ENCODE results near the gene CLCN5.

CLCN5 gene

GRCh38 chrX:50081282-50081889 lies 159.0 kb downstream of the CLCN5 start:
- DNase-seq (ENCODE audit: low read depth in 2 of 2) = no peak

DNA sequence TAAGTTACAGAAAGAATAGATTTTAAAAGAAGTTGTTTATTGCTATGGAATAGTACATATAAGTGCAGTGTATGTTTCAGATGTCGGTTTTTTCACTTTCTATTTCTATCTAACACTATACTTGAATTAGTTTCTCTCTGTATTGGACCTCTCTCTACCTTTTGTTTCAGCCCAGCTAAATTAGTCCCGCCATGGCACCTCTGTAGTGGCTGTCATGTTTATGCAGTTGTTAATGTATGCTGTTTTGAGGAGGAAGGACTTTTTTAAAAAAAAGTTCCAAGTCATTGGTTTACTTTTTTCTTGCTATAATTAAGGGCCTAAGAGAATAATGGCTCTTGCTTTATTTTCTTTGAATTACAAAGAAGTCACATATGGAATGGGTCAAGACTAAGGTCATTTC lies 160.3 kb downstream of the CLCN5 start:
- no peak for DNase-seq (ENCODE audit: low read depth in 2 of 2)

- DNase-seq (ENCODE audit: low read depth in 2 of 2) = no peak
These were observed 166.2 kb downstream of the CLCN5 start for GRCh38 chrX:50088645-50089044.

DNA sequence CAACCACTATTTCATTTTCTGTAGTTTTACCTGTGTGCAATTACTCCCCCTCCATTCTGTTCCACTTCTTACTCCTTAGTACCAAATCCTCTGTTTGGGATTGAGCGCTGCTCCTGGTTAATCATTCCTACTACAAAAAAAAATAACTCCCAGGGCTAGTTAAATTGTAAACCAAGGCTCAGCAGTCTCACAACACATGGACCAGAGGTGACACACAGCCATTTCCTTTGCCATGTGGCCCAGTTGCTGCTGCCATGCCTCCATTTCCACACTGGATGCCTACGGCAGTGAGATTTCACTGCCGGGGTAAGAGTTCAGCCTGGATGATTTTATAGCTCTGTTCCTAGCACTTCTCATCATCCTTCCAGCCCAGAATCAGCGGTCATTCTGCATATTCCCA lies 171.2 kb downstream of the CLCN5 start:
- no peak for DNase-seq (ENCODE audit: low read depth in 2 of 2)

GRCh38 chrX:50097071-50097470 lies 174.7 kb downstream of the CLCN5 start:
- DNase-seq (ENCODE audit: low read depth in 2 of 2) = no peak

DNA sequence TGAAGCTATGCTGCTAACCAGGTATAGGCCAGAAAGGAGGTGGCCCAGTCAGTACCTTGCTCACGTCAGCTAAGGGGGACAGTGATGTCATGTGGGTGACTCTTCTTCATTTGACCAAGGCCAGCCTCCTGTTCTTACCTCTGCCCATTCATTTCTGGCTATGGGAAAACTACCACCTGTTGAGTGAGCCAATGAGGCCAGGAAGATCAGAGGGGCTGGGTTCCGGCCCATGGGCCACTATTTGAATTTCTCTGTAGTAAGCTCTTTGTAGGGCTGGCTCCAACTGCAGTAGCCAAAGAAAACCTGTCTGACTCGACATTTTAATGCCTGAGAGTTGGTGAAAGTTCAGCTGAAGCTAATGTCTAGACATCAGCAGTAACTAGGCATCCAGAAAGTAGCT lies 175.8 kb downstream of the CLCN5 start:
- DNase-seq (ENCODE audit: low read depth in 2 of 2) = no peak

DNA sequence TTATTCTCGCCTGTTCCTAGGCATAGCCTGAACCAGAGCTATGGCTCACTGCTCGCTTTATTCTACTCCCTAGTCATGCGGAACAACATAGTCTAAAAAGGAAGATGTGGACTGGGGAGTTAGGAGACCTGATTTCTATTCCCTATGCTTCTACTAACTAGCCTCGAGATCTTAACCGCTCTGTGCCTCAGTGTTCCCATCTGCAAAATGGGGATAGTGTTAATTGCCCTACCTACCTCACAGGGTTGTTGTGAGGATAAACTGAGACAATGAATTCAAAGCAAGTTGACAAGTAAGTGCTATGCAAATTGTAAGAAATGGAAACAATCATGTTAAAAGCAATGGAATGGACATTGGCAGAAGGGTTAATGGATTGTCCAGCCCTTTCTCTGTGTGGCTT lies 176.4 kb downstream of the CLCN5 start:
- no peak for DNase-seq (ENCODE audit: low read depth in 2 of 2)

- DNase-seq (ENCODE audit: low read depth in 2 of 2) = peak in 1 of 2 experiments; percentile 4
These were observed 176.9 kb downstream of the CLCN5 start for GRCh38 chrX:50099331-50099730.

GRCh38 chrX:50100188-50100587 lies 177.8 kb downstream of the CLCN5 start:
- DNase-seq (ENCODE audit: low read depth in 2 of 2) = no peak

DNA sequence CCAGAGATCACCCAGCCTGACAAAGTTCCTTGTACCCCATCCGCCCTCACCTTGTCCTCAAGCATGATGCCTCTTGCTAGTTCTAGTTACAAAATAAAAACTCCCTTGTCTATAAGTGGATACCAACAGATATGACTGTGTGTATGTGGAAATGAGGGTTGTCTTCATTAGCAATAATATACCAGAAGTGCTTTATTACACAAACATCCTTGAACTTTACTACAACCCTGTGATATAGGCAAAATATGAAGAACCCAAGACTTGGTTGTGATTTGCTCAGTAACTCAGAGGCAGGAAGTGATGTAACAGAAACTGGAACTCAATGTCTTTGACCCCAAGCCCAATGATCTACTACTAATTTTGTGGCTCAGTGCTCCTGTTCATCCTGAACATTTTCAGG lies 180.8 kb downstream of the CLCN5 start:
- DNase-seq (ENCODE audit: low read depth in 2 of 2) = no peak

DNA sequence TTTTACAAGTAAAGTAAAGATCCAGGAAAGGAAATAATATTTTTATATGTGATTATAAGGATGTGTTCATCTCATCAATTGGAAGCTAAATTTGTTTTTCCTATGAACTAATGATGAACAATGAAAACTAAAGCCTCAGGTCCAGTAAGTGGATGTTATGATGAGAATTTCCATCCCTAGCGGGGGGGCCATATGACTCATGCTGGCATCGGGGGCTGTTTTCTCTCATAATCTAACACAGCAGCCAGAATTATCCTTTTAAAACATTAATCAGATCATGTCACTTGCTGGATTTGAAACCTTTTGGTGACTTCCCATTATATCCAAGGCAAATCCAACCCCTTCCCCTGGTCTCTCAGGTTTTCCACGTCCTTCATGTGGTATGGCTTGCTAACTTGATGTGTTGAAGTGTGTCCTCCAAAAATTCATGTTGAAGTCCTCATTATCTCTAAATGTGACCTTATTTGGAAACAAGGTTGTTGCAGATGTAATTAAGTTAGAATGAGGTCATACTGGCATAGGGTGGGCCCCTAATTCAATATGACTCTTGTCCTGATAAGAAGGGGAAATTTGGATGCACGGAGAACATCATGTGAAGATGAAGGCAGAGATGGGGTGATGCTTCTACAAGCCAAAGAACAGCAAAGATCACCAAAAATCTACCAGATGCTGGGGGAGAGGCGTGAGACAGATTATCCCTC lies 181.6 kb downstream of the CLCN5 start:
- no peak for DNase-seq (ENCODE audit: low read depth in 2 of 2)

GRCh38 chrX:50106051-50106675 lies 183.8 kb downstream of the CLCN5 start:
- no peak for DNase-seq (ENCODE audit: low read depth in 2 of 2)

GRCh38 chrX:50107470-50107869 lies 185.1 kb downstream of the CLCN5 start:
- no peak for DNase-seq (ENCODE audit: low read depth in 2 of 2)

GRCh38 chrX:50108264-50108663 lies 185.9 kb downstream of the CLCN5 start:
- DNase-seq (ENCODE audit: low read depth in 2 of 2) = no peak

DNA sequence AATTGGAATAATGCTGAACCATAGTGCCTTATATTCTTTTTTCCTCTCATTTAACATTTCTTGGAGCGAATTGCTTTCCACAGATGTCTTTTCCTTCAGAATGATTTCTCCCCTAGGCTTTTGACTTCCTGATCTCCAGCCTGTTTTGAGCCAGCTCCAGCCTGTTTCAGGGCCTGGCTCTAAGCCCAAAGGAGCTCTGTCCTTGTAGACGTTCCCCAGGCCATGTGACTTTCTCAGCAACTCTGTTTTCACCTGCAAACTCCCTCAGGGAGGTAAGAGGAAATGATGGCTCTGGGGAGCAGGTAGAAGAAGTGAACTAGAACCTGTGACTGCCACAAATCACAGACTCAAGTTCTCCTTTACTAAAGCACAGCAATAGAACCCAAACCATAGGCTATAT lies 189.3 kb downstream of the CLCN5 start:
- DNase-seq (ENCODE audit: low read depth in 2 of 2) = no peak

- DNase-seq (ENCODE audit: low read depth in 2 of 2) = no peak
These were observed 191.7 kb downstream of the CLCN5 start for GRCh38 chrX:50114113-50114512.

DNA sequence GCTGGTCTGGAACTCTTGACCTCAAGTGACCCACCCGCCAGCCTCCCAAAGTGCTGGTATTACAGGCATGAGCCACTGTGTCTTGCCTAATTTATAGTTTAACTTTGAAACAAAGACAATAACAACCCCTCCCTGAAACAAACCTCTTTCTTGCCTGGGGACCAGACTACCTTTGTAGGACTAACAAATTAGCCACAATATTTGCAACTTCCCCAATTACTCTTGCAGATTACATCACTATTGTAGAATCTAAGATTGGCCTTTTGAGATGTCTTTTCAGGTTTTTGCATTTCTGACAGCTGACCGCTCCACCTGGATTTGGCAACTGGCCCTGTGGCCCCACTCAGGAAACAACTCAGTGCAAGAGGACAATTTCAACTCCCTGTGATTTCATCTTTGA lies 193.6 kb downstream of the CLCN5 start:
- DNase-seq (ENCODE audit: low read depth in 2 of 2) = no peak

DNA sequence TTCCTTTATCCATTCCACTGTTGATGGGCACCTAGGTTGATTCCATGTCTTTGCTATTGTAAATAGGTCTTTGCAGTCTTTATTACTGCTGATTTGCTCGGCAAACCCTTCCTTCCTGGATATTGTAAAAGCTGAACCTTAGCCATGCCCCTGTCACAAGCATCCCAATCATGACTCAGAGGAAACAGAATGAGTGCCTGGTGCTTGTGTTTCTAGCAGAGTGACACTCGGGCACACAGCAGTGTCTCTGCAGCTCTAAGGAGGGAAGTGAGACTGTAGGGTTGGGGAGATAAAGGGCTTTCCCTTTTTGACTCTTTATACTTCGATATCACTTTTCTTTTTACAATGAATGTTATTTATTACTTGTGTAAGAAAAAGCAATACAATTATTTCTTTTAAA lies 195.1 kb downstream of the CLCN5 start:
- no peak for DNase-seq (ENCODE audit: low read depth in 2 of 2)

DNA sequence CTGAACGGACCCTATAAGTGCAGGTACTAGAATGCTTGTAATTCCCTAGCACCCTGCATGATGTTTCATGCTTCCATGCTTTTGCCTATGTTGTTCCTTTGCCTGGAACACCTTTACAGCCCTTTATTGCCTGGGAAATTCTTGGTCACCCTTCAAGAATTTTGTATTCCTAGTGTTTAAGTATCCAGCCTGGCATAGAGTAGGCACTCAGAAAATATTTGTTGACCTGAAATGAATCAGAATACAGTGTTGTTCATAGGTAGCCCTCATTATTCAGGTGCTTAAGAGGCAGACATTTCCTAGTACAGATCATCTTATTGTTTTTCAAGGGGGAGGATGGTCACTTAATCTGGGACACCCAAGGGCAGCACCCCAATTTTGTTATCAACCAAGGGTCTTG lies 203.1 kb downstream of the CLCN5 start:
- DNase-seq (ENCODE audit: low read depth in 2 of 2) = no peak

DNA sequence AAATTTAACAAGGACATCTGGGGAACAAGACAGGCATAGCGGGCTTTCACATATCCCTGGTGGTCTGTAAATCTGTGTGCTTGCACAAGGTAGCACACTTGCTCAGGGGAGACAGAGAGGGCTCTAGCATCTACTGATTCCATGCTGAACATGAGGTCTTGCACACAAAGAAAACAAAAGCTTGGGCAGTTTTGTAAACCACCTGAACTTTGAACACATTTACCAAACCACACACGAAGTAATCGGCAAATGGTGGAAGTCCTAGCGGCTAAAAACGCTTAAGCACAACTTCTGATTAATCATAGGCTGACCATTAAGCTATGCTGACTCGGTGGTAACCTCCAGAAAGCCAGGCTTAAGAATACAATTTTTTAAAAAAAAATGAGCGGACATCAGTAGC lies 225.6 kb downstream of the CLCN5 start:
- DNase-seq (ENCODE audit: low read depth in 2 of 2) = no peak

Measured in fibroblast of skin of left quadriceps (primary cell).